Measurements from ENCODE around the gene ATP6V1B1.

The ATP6V1B1 gene

GRCh38 chr2:70966681-70967080 lies 31.0 kb downstream of the ATP6V1B1 start:
- DNase-seq (ENCODE audit: low read depth): no peak

- DNase-seq (ENCODE audit: low read depth): no peak
Measured at GRCh38 chr2:70967189-70967588, 31.5 kb downstream of the ATP6V1B1 start.

GRCh38 chr2:70974592-70974991 lies 38.9 kb downstream of the ATP6V1B1 start:
- no peak for DNase-seq (ENCODE audit: low read depth)

- no peak for DNase-seq (ENCODE audit: low read depth)
Measured at GRCh38 chr2:70975237-70975636, 39.5 kb downstream of the ATP6V1B1 start.

GRCh38 chr2:70977605-70978205 lies 42.0 kb downstream of the ATP6V1B1 start:
- DNase-seq (ENCODE audit: low read depth): no peak

- no peak for DNase-seq (ENCODE audit: low read depth)
Measured at GRCh38 chr2:70978341-70979179, 42.9 kb downstream of the ATP6V1B1 start, which contains the start of gene ANKRD53. ANKRD53 (plus strand) TSS chr2:70978630; CDS start chr2:70978646, 16 bp downstream.

GRCh38 chr2:70979180-70979488 lies 43.4 kb downstream of the ATP6V1B1 start:
- no peak for DNase-seq (ENCODE audit: low read depth)

- no peak for DNase-seq (ENCODE audit: low read depth)
Measured at GRCh38 chr2:70979626-70980025, 43.9 kb downstream of the ATP6V1B1 start.

GRCh38 chr2:70981421-70981820 lies 45.7 kb downstream of the ATP6V1B1 start:
- DNase-seq (ENCODE audit: low read depth): no peak

GRCh38 chr2:70981866-70982810 lies 46.4 kb downstream of the ATP6V1B1 start:
- DNase-seq (ENCODE audit: low read depth): no peak

GRCh38 chr2:70982971-70983370 lies 47.3 kb downstream of the ATP6V1B1 start:
- no peak for DNase-seq (ENCODE audit: low read depth)

GRCh38 chr2:70983506-70984227 lies 48.0 kb downstream of the ATP6V1B1 start:
- no peak for DNase-seq (ENCODE audit: low read depth)

GRCh38 chr2:70984228-70984575 lies 48.5 kb downstream of the ATP6V1B1 start:
- DNase-seq (ENCODE audit: low read depth): no peak

- DNase-seq (ENCODE audit: low read depth): peak; percentile 73
Measured at GRCh38 chr2:70984576-70985282, 49.0 kb downstream of the ATP6V1B1 start.

- no peak for DNase-seq (ENCODE audit: low read depth)
Measured at GRCh38 chr2:70985283-70985688, 49.6 kb downstream of the ATP6V1B1 start.

- no peak for DNase-seq (ENCODE audit: low read depth)
Measured at GRCh38 chr2:70985956-70986355, 50.3 kb downstream of the ATP6V1B1 start.

GRCh38 chr2:70986499-70987189 lies 50.9 kb downstream of the ATP6V1B1 start:
- no peak for DNase-seq (ENCODE audit: low read depth)

- no peak for DNase-seq (ENCODE audit: low read depth)
Measured at GRCh38 chr2:70987386-70987785, 51.7 kb downstream of the ATP6V1B1 start.

- DNase-seq (ENCODE audit: low read depth): no peak
Measured at GRCh38 chr2:70988151-70988550, 52.5 kb downstream of the ATP6V1B1 start.

- DNase-seq (ENCODE audit: low read depth): no peak
Measured at GRCh38 chr2:70988726-70989648, 53.3 kb downstream of the ATP6V1B1 start.
